ENCODE data around the gene AMOTL1. TPM values are rescaled to one million over a fixed set of nuclear protein-coding genes. Genes with fewer than 3 reads are reported as not detected.

Gene AMOTL1
- total RNA-seq, 1 experiment from 2014 or later: 76.6 TPM

GRCh38 chr11:94754819-94755218 lies 13.3 kb upstream of the AMOTL1 start:
- BruUV-seq (replicated peaks): no TSS peak
- POLR2A ChIA-PET: interaction anchor here (0.6 to 1.6 kb wide), 4 partner anchors 11 to 308 kb away, joined by 3 to 6 read pairs (median 4); partner anchors contain the start of gene AMOTL1
- H3K9me3 Mint-ChIP-seq (ENCODE audit: unreplicated experiment): no peaks in the 10 kb centered on the region
- H3K27me3 Mint-ChIP-seq (ENCODE audit: insufficient read depth, unreplicated experiment): no peaks in the 10 kb centered on the region
- peaks cover 23% of the 10 kb centered on the region for H3K4me1 Mint-ChIP-seq (ENCODE audit: insufficient read depth, unreplicated experiment)
- intact Hi-C loops (cut with micrococcal nuclease): no loop called here
- H3K36me3 Mint-ChIP-seq (ENCODE audit: insufficient read depth, unreplicated experiment): peaks cover 18% of the 10 kb centered on the region
- no peak for DNase-seq (ENCODE audit: unreplicated experiment)
- H3K4me3 Mint-ChIP-seq (ENCODE audit: unreplicated experiment): no peak overlapping the region
- H3K27ac Mint-ChIP-seq (ENCODE audit: low read depth, unreplicated experiment): no peak overlapping the region
- TF ChIP-seq CTCF (IDR thresholded peaks at IDR 0.05; ENCODE audit: unreplicated experiment): no peak
- CTCF ChIA-PET: interaction anchor here (1.9 to 2.7 kb wide), 3 partner anchors 8 to 132 kb away, joined by 5 to 9 read pairs (median 8); no protein-coding TSS in a partner anchor

DNA sequence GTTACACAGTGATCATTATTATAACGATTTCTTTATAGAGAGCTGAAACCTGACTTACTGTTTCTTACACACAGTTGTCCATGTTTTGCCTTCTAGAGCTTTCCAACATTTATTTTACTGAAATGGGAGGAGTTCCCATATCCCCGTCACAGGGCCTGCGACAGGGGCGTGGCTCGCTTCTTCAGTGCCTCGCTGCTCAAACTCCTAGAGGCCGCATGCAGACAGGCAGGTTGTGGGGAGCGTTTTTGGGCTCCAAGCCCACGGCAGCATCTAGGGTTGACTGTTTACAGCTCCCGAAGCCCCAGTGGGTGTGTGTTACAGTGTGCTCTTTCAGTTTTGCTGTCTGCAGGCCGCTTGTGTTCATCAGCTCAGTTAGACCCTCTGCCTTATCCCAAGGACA lies 12.7 kb upstream of the AMOTL1 start:
- H3K27me3 Mint-ChIP-seq (ENCODE audit: insufficient read depth, unreplicated experiment): no peaks in the 10 kb centered on the region
- peaks cover 18% of the 10 kb centered on the region for H3K4me1 Mint-ChIP-seq (ENCODE audit: insufficient read depth, unreplicated experiment)
- intact Hi-C loops (cut with micrococcal nuclease): no loop called here
- DNase-seq (ENCODE audit: unreplicated experiment): no peak
- POLR2A ChIA-PET: interaction anchor here (1.6 kb wide), 1 partner anchor 13 kb away, joined by 6 read pairs; the partner anchor contains the start of gene AMOTL1
- H3K9me3 Mint-ChIP-seq (ENCODE audit: unreplicated experiment): no peaks in the 10 kb centered on the region
- H3K4me3 Mint-ChIP-seq (ENCODE audit: unreplicated experiment): no peak overlapping the region
- no peak overlapping the region for H3K27ac Mint-ChIP-seq (ENCODE audit: low read depth, unreplicated experiment)
- no TSS peak for BruUV-seq (replicated peaks)
- peaks cover 23% of the 10 kb centered on the region for H3K36me3 Mint-ChIP-seq (ENCODE audit: insufficient read depth, unreplicated experiment)
- no peak for TF ChIP-seq CTCF (IDR thresholded peaks at IDR 0.05; ENCODE audit: unreplicated experiment)
- CTCF ChIA-PET: interaction anchor here (0.6 to 2.7 kb wide), 4 partner anchors 14 to 133 kb away, joined by 3 to 9 read pairs (median 3); no protein-coding TSS in a partner anchor

GRCh38 chr11:94757037-94757735 lies 11.0 kb upstream of the AMOTL1 start:
- no peak overlapping the region for H3K27ac Mint-ChIP-seq (ENCODE audit: low read depth, unreplicated experiment)
- H3K4me3 Mint-ChIP-seq (ENCODE audit: unreplicated experiment): no peak overlapping the region
- DNase-seq (ENCODE audit: unreplicated experiment): no peak
- CTCF ChIA-PET: interaction anchor here (0.7 to 1.6 kb wide), 5 partner anchors 8 to 134 kb away, joined by 3 to 6 read pairs (median 4); no protein-coding TSS in a partner anchor
- no peaks in the 10 kb centered on the region for H3K27me3 Mint-ChIP-seq (ENCODE audit: insufficient read depth, unreplicated experiment)
- BruUV-seq (replicated peaks): no TSS peak
- intact Hi-C loops (cut with micrococcal nuclease): no loop called here
- H3K36me3 Mint-ChIP-seq (ENCODE audit: insufficient read depth, unreplicated experiment): peaks cover 19% of the 10 kb centered on the region
- no peaks in the 10 kb centered on the region for H3K9me3 Mint-ChIP-seq (ENCODE audit: unreplicated experiment)
- peaks cover 2% of the 10 kb centered on the region for H3K4me1 Mint-ChIP-seq (ENCODE audit: insufficient read depth, unreplicated experiment)
- TF ChIP-seq CTCF (IDR thresholded peaks at IDR 0.05; ENCODE audit: unreplicated experiment): no peak
- POLR2A ChIA-PET: interaction anchor here (0.7 to 2.1 kb wide), 3 partner anchors 10 to 15 kb away, joined by 4 to 9 read pairs (median 8); partner anchors contain the start of gene AMOTL1

DNA sequence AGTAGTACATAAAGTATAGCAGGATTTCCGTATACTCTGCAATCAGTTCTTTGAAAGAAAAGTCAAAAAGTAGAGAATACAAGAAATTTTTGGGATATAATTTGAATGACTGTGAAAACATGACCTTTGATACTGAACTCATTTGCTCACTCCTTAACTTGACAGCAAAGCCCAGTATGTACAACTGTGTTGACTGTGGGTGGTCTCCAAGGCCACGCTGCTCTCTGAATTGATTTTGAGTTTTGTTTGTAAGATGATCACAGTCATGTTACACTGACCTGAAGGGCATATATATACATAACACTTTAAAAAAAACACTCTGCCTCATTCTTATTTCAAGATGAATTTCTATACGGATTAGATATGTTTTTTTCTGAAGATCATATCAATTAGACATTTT lies 9.5 kb upstream of the AMOTL1 start:
- peaks cover 15% of the 10 kb centered on the region for H3K36me3 Mint-ChIP-seq (ENCODE audit: insufficient read depth, unreplicated experiment)
- H3K9me3 Mint-ChIP-seq (ENCODE audit: unreplicated experiment): no peaks in the 10 kb centered on the region
- H3K27me3 Mint-ChIP-seq (ENCODE audit: insufficient read depth, unreplicated experiment): no peaks in the 10 kb centered on the region
- no peak for TF ChIP-seq CTCF (IDR thresholded peaks at IDR 0.05; ENCODE audit: unreplicated experiment)
- intact Hi-C loops (cut with micrococcal nuclease): no loop called here
- no TSS peak for BruUV-seq (replicated peaks)
- H3K4me1 Mint-ChIP-seq (ENCODE audit: insufficient read depth, unreplicated experiment): no peaks in the 10 kb centered on the region
- CTCF ChIA-PET: interaction anchor here (1.1 to 1.6 kb wide), 5 partner anchors 14 to 947 kb away, joined by 3 to 6 read pairs (median 3); no protein-coding TSS in a partner anchor
- no peak for DNase-seq (ENCODE audit: unreplicated experiment)
- POLR2A ChIA-PET: interaction anchor here (0.6 to 1.4 kb wide), 5 partner anchors 8 to 1032 kb away, joined by 3 to 8 read pairs (median 3); partner anchors contain the start of genes AMOTL1 and CEP57
- no peak overlapping the region for H3K4me3 Mint-ChIP-seq (ENCODE audit: unreplicated experiment)
- no peak overlapping the region for H3K27ac Mint-ChIP-seq (ENCODE audit: low read depth, unreplicated experiment)

All from MCF 10A (cell line).